SK-N-SH treated with all-trans-retinoic acid at 6 μM for 48 hours (cell line): ENCODE results near the gene SKI.

Source experiments
- ATAC-seq: fragments of 200-7000 bp; cut with Tn5 transposase; 3 replicates; pipeline ENCODE4 v1.9.1; 2020; ENCODE audit warnings: mild to moderate bottlenecking, moderate library complexity
- ARNTL ChIP-seq: fragments of 450-650 bp; formaldehyde crosslinking; IDR thresholded peaks from 2 replicates; pipeline ENCODE4 v1.5.0; 2020; ENCODE audit warnings: low read depth, mild to moderate bottlenecking, moderate library complexity, borderline replicate concordance
- BACH2 ChIP-seq: fragments of 250-450 bp; sonication (Bioruptor Pico); IDR thresholded peaks from 2 replicates; pipeline ENCODE4 v1.9.0; 2021; ENCODE audit warnings: mild to moderate bottlenecking, borderline replicate concordance
- CSDC2 ChIP-seq: fragments of 250-450 bp; sonication (Bioruptor Pico); IDR thresholded peaks from 2 replicates; pipeline ENCODE4 v1.5.0; 2020; ENCODE audit warnings: mild to moderate bottlenecking, moderate library complexity
- ESRRG ChIP-seq: fragments of 250-450 bp; sonication (Bioruptor Pico); IDR thresholded peaks from 2 replicates; pipeline ENCODE4 v1.6.1; 2021; ENCODE audit warnings: mild to moderate bottlenecking
- GLIS3 ChIP-seq: fragments of 250-450 bp; sonication (Bioruptor Pico); IDR thresholded peaks from 2 replicates; pipeline ENCODE4 v1.5.0; 2020; ENCODE audit warnings: mild to moderate bottlenecking, moderate library complexity
- ISL1 ChIP-seq: fragments of 250-450 bp; sonication (Bioruptor Pico); IDR thresholded peaks from 2 replicates; pipeline ENCODE4 v2.1.2; 2022; ENCODE audit warnings: mild to moderate bottlenecking, moderate library complexity
- OSR1 ChIP-seq: fragments of 250-450 bp; sonication (Bioruptor Pico); IDR thresholded peaks from 2 replicates; pipeline ENCODE4 v1.8.0; 2022; ENCODE audit warnings: moderate library complexity, mild to moderate bottlenecking, inconsistent platforms
- PPARA ChIP-seq: fragments of 250-450 bp; sonication (Bioruptor Pico); IDR thresholded peaks from 2 replicates; pipeline ENCODE4 v1.5.0; 2020; ENCODE audit warnings: mild to moderate bottlenecking, borderline replicate concordance
- RARB ChIP-seq: fragments of 250-450 bp; sonication (Bioruptor Pico); IDR thresholded peaks from 2 replicates; pipeline ENCODE4 v1.8.0; 2021; ENCODE audit warnings: mild to moderate bottlenecking, moderate library complexity
- SNAI2 ChIP-seq: fragments of 250-450 bp; sonication (Bioruptor Pico); IDR thresholded peaks from 2 replicates; pipeline ENCODE4 v1.5.0; 2020; ENCODE audit warnings: mild to moderate bottlenecking, moderate library complexity
- TCF4 ChIP-seq: fragments of 250-450 bp; sonication (Bioruptor Pico); IDR thresholded peaks from 2 replicates; pipeline ENCODE4 v1.8.0; 2021; ENCODE audit warnings: mild to moderate bottlenecking, moderate library complexity, borderline replicate concordance
- TOX ChIP-seq: fragments of 250-450 bp; sonication (Bioruptor Pico); IDR thresholded peaks from 2 replicates; pipeline ENCODE4 v1.8.0; 2021; ENCODE audit warnings: mild to moderate bottlenecking, moderate library complexity, borderline replicate concordance
- ZC3H10 ChIP-seq: fragments of 250-450 bp; sonication (Bioruptor Pico); IDR thresholded peaks from 2 replicates; pipeline ENCODE4 v1.5.1; 2021; ENCODE audit warnings: mild to moderate bottlenecking, moderate library complexity
- ZFP3 ChIP-seq: fragments of 250-450 bp; sonication (Bioruptor Pico); IDR thresholded peaks from 2 replicates; pipeline ENCODE4 v1.5.0; 2020; ENCODE audit warnings: mild to moderate bottlenecking, moderate library complexity
- ZFP30 ChIP-seq: fragments of 450-650 bp; formaldehyde crosslinking; IDR thresholded peaks from 2 replicates; pipeline ENCODE4 v1.5.0; 2022; ENCODE audit warnings: mild to moderate bottlenecking, moderate library complexity
- ZNF565 ChIP-seq: fragments of 450-650 bp; formaldehyde crosslinking; conservative IDR thresholded peaks from 2 replicates; pipeline ENCODE4 v1.5.0; 2020; ENCODE audit warnings: low read depth, mild to moderate bottlenecking, moderate library complexity
- ZNF70 ChIP-seq: fragments of 450-650 bp; formaldehyde crosslinking; IDR thresholded peaks from 2 replicates; pipeline ENCODE4 v1.5.0; 2020; ENCODE audit warnings: mild to moderate bottlenecking, moderate library complexity
- ZNF8 ChIP-seq: fragments of 450-650 bp; formaldehyde crosslinking; IDR thresholded peaks from 2 replicates; pipeline ENCODE4 v1.5.0; 2020; ENCODE audit warnings: mild to moderate bottlenecking, moderate library complexity
- TF ChIP-seq, protein P1 (sequence below): fragments of 250-450 bp; sonication (Bioruptor Pico); IDR thresholded peaks from 2 replicates; pipeline ENCODE4 v1.5.1; 2020; ENCODE audit warnings: low read depth, mild to moderate bottlenecking, moderate library complexity
- TF ChIP-seq, protein P2 (sequence below): fragments of 250-450 bp; sonication (Bioruptor Pico); IDR thresholded peaks from 2 replicates; pipeline ENCODE4 v1.5.1; 2021; ENCODE audit warnings: mild to moderate bottlenecking, moderate library complexity
- TF ChIP-seq, protein P3 (sequence below): fragments of 250-450 bp; sonication (Bioruptor Pico); IDR thresholded peaks from 2 replicates; pipeline ENCODE4 v1.8.0; 2020; ENCODE audit warnings: mild to moderate bottlenecking, moderate library complexity, borderline replicate concordance
- TF ChIP-seq, protein P4 (sequence below): fragments of 250-450 bp; sonication (Bioruptor Pico); IDR thresholded peaks from 2 replicates; pipeline ENCODE4 v1.8.0; 2021; ENCODE audit warnings: low read depth, mild to moderate bottlenecking, moderate library complexity, borderline replicate concordance

Gene SKI

DNA sequence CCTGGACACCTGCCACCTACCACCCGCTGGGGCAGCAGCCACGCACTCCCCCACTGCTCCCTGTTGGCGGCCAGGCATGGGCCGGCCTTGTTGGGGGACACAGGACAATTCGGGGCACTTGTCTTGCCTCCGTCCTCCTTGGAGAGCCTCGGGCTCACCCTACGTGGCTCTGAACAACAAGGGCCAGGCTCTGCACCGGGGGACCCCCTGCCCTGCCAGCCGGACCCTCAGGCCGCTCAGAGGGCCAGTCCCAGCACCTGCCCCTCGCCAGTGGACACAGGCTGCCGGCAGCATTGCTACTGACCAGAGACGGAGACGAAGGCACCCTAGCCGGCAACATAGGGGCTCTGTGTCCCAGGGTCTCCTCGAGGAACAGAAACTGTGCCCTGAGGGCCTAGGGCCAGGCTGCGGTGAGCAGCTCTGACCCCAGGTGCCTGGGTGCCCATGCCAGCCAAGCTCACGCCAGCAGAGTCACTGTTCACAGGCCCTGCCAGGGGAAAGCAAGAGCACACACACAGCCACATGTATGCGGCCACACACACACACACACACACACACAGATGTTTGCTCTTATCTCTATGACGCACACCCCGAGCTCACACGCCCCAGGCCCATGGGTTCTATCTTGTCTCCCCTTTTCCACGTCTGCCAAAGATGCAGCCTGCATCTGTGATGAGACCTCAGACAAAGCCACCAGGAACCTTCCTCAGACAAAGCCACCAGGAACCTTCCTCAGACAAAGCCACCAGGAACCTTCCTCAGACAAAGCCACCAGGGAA lies 117.4 kb downstream of the SKI start:
- no peak for TF ChIP-seq CSDC2 (CRISPR knock-in tag)
- no peak for TF ChIP-seq ESRRG (CRISPR knock-in tag)
- no peak for TF ChIP-seq ZNF70 (CRISPR knock-in tag)
- TF ChIP-seq, protein P1, sequence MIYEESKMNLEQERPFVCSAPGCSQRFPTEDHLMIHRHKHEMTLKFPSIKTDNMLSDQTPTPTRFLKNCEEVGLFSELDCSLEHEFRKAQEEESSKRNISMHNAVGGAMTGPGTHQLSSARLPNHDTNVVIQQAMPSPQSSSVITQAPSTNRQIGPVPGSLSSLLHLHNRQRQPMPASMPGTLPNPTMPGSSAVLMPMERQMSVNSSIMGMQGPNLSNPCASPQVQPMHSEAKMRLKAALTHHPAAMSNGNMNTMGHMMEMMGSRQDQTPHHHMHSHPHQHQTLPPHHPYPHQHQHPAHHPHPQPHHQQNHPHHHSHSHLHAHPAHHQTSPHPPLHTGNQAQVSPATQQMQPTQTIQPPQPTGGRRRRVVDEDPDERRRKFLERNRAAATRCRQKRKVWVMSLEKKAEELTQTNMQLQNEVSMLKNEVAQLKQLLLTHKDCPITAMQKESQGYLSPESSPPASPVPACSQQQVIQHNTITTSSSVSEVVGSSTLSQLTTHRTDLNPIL (CRISPR knock-in tag): no peak
- no peak for TF ChIP-seq ZNF8 (CRISPR knock-in tag)
- TF ChIP-seq ARNTL (CRISPR knock-in tag): no peak
- no peak for TF ChIP-seq ZC3H10 (CRISPR knock-in tag)
- TF ChIP-seq, protein P2, sequence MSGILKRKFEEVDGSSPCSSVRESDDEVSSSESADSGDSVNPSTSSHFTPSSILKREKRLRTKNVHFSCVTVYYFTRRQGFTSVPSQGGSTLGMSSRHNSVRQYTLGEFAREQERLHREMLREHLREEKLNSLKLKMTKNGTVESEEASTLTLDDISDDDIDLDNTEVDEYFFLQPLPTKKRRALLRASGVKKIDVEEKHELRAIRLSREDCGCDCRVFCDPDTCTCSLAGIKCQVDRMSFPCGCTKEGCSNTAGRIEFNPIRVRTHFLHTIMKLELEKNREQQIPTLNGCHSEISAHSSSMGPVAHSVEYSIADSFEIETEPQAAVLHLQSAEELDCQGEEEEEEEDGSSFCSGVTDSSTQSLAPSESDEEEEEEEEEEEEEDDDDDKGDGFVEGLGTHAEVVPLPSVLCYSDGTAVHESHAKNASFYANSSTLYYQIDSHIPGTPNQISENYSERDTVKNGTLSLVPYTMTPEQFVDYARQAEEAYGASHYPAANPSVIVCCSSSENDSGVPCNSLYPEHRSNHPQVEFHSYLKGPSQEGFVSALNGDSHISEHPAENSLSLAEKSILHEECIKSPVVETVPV: no peak
- TF ChIP-seq ZNF565 (CRISPR knock-in tag): no peak
- no peak for TF ChIP-seq PPARA
- TF ChIP-seq GLIS3 (CRISPR knock-in tag): no peak
- TF ChIP-seq RARB (CRISPR knock-in tag): no peak
- TF ChIP-seq, protein P3, sequence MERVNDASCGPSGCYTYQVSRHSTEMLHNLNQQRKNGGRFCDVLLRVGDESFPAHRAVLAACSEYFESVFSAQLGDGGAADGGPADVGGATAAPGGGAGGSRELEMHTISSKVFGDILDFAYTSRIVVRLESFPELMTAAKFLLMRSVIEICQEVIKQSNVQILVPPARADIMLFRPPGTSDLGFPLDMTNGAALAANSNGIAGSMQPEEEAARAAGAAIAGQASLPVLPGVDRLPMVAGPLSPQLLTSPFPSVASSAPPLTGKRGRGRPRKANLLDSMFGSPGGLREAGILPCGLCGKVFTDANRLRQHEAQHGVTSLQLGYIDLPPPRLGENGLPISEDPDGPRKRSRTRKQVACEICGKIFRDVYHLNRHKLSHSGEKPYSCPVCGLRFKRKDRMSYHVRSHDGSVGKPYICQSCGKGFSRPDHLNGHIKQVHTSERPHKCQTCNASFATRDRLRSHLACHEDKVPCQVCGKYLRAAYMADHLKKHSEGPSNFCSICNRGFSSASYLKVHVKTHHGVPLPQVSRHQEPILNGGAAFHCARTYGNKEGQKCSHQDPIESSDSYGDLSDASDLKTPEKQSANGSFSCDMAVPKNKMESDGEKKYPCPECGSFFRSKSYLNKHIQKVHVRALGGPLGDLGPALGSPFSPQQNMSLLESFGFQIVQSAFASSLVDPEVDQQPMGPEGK (CRISPR knock-in tag): no peak
- TF ChIP-seq ZFP3: no peak
- no peak for TF ChIP-seq BACH2 (CRISPR knock-in tag)
- TF ChIP-seq ZFP30: no peak
- TF ChIP-seq, protein P4, sequence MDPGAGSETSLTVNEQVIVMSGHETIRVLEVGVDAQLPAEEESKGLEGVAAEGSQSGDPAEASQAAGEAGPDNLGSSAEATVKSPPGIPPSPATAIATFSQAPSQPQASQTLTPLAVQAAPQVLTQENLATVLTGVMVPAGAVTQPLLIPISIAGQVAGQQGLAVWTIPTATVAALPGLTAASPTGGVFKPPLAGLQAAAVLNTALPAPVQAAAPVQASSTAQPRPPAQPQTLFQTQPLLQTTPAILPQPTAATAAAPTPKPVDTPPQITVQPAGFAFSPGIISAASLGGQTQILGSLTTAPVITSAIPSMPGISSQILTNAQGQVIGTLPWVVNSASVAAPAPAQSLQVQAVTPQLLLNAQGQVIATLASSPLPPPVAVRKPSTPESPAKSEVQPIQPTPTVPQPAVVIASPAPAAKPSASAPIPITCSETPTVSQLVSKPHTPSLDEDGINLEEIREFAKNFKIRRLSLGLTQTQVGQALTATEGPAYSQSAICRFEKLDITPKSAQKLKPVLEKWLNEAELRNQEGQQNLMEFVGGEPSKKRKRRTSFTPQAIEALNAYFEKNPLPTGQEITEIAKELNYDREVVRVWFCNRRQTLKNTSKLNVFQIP (CRISPR knock-in tag): no peak
- ATAC-seq: no peak

DNA sequence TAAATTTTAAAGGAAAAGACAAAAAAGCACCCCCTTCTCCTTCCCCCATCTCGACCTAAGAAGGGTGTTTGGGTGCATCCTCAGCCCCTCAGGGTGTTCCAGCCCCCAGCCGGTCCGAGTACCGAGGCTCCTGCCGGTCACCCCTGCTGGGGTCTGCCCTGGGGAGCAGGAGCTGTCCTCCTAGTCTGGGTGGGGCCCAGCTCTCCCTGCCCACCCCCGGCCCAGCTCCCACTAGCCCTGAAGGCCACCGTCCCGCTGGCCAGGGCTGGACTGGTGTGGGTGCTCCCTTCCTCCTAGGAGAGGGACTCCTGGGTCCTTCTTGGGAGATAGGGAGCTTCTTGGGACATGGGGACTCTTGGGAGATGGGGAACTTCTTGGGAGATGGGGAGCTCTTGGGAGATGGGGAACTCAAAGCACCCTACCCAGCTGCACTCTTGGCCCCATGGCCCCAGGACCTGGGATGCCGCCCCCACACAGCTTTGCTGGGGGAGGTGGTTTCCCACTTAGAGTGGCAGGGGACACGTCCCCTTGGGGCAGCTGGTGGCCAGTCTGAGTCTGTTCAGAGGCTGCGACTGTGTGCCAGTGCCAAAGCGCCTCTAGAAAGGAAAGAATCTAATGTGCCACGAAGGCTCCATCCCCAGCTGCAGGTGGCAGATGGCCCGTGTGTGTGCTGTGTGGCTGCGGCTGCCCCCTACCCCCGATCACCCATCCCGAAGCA lies 118.7 kb downstream of the SKI start:
- no peak for TF ChIP-seq ISL1 (CRISPR knock-in tag)
- TF ChIP-seq ARNTL (CRISPR knock-in tag): no peak
- TF ChIP-seq, protein P2: no peak
- no peak for TF ChIP-seq ESRRG (CRISPR knock-in tag)
- TF ChIP-seq, protein P3 (CRISPR knock-in tag): no peak
- no peak for TF ChIP-seq ZFP30
- TF ChIP-seq RARB (CRISPR knock-in tag): no peak
- TF ChIP-seq GLIS3 (CRISPR knock-in tag): no peak
- no peak for TF ChIP-seq ZNF565 (CRISPR knock-in tag)
- TF ChIP-seq SNAI2: no peak
- TF ChIP-seq BACH2 (CRISPR knock-in tag): no peak
- TF ChIP-seq PPARA: no peak
- no peak for TF ChIP-seq TOX (CRISPR knock-in tag)
- no peak for TF ChIP-seq CSDC2 (CRISPR knock-in tag)
- TF ChIP-seq, protein P4 (CRISPR knock-in tag): no peak
- TF ChIP-seq TCF4 (CRISPR knock-in tag): no peak
- TF ChIP-seq, protein P1 (CRISPR knock-in tag): no peak
- no peak for TF ChIP-seq ZNF70 (CRISPR knock-in tag)
- no peak for TF ChIP-seq ZFP3
- no peak for TF ChIP-seq OSR1 (CRISPR knock-in tag)
- ATAC-seq: no peak
